Endothelial cell (in vitro differentiated cells): ENCODE results near the gene REXO2. TPM values are rescaled to one million over a fixed set of nuclear protein-coding genes. Genes with fewer than 3 reads are reported as not detected.

Source experiments
- DNase-seq: peaks from one replicate; pipeline ENCODE4 v3.0.0; 2021; ENCODE audit warnings: low spot score
- H3K27ac Mint-ChIP-seq: one replicate; pipeline ENCODE4 v1.8.0; 2021; ENCODE audit warnings: mixed read lengths, inconsistent platforms; ENCODE audit not compliant: unreplicated experiment
- H3K27me3 Mint-ChIP-seq: one replicate; pipeline ENCODE4 v1.8.0; 2021; ENCODE audit warnings: mild to moderate bottlenecking, moderate library complexity, mixed read lengths, inconsistent platforms; ENCODE audit not compliant: unreplicated experiment
- H3K36me3 Mint-ChIP-seq: one replicate; pipeline ENCODE4 v1.8.0; 2021; ENCODE audit warnings: mild to moderate bottlenecking, low read depth, mixed read lengths, inconsistent platforms; ENCODE audit not compliant: unreplicated experiment
- H3K4me1 Mint-ChIP-seq: one replicate; pipeline ENCODE4 v1.8.0; 2021; ENCODE audit warnings: mild to moderate bottlenecking, mixed read lengths, inconsistent platforms; ENCODE audit not compliant: unreplicated experiment
- H3K4me3 Mint-ChIP-seq: one replicate; pipeline ENCODE4 v1.8.0; 2021; ENCODE audit warnings: mild to moderate bottlenecking, mixed read lengths, inconsistent platforms; ENCODE audit not compliant: unreplicated experiment
- H3K9me3 Mint-ChIP-seq: one replicate; pipeline ENCODE4 v1.8.0; 2021; ENCODE audit warnings: mixed read lengths, inconsistent platforms; ENCODE audit not compliant: unreplicated experiment
- CTCF ChIP-seq: fragments of 200-600 bp; sonication (generic); IDR thresholded peaks from one replicate; pipeline ENCODE4 v1.5.0; 2021; ENCODE audit warnings: antibody characterized with exemption; ENCODE audit not compliant: unreplicated experiment
- long read RNA-seq: library from polyadenylated mRNA; unstranded; transcript quantifications from one replicate; pipeline ENCODE4 v2.0.0, GENCODE V29; 2020; ENCODE audit not compliant: unreplicated experiment
- total RNA-seq: library from RNA; stranded (reverse); fragmentation: NEBNext Ultra II Directional; extraction: Animal tissue kit (Norgen Biotek cat#: 25700); gene quantifications from one replicate; pipeline ENCODE4 v1.2.1, GENCODE V29; 2021; ENCODE audit not compliant: unreplicated experiment

REXO2 gene
- total RNA-seq: 71.6 TPM
- long read RNA-seq, transcript REXO2-220 (7 exons, 1,158 nt): major isoform, 36 of 38 reads
- long read RNA-seq, partial matches to known transcripts: 0 of 38 reads
- long read RNA-seq, other reads (novel, unspliced or antisense): 1 of 38 reads

- H3K4me3 Mint-ChIP-seq: peak within 1 kb of the TSS; percentile 99
- no peak for TF ChIP-seq CTCF
- H3K27me3 Mint-ChIP-seq: no peaks in the 10 kb centered on the region
- peak within 1 kb of the TSS; percentile 91 for H3K27ac Mint-ChIP-seq
- peak; percentile 90 for DNase-seq
- H3K4me1 Mint-ChIP-seq: peaks cover 33% of the 10 kb centered on the region
- peaks cover 12% of the 10 kb centered on the region for H3K36me3 Mint-ChIP-seq
- no peaks in the 10 kb centered on the region for H3K9me3 Mint-ChIP-seq
Observed at GRCh38 chr11:114439229-114440120, at the start of gene REXO2. TSS of gene REXO2 (plus strand) at chr11:114439467. CDS start at chr11:114439529, 62 bp downstream.

GRCh38 chr11:114392735-114393667, 46.3 kb upstream of the REXO2 start:
- no peak overlapping the region for H3K27ac Mint-ChIP-seq
- H3K36me3 Mint-ChIP-seq: no peaks in the 10 kb centered on the region
- no peaks in the 10 kb centered on the region for H3K4me1 Mint-ChIP-seq
- no peak for TF ChIP-seq CTCF
- DNase-seq: no peak
- no peak overlapping the region for H3K4me3 Mint-ChIP-seq
- no peaks in the 10 kb centered on the region for H3K9me3 Mint-ChIP-seq
- no peaks in the 10 kb centered on the region for H3K27me3 Mint-ChIP-seq

GRCh38 chr11:114395736-114396135, 43.5 kb upstream of the REXO2 start:
- TF ChIP-seq CTCF: no peak
- peaks cover 10% of the 10 kb centered on the region for H3K4me1 Mint-ChIP-seq
- no peaks in the 10 kb centered on the region for H3K36me3 Mint-ChIP-seq
- H3K9me3 Mint-ChIP-seq: no peaks in the 10 kb centered on the region
- H3K27ac Mint-ChIP-seq: no peak overlapping the region
- H3K4me3 Mint-ChIP-seq: no peak overlapping the region
- peaks cover 7% of the 10 kb centered on the region for H3K27me3 Mint-ChIP-seq
- DNase-seq: peak; percentile 7

DNA sequence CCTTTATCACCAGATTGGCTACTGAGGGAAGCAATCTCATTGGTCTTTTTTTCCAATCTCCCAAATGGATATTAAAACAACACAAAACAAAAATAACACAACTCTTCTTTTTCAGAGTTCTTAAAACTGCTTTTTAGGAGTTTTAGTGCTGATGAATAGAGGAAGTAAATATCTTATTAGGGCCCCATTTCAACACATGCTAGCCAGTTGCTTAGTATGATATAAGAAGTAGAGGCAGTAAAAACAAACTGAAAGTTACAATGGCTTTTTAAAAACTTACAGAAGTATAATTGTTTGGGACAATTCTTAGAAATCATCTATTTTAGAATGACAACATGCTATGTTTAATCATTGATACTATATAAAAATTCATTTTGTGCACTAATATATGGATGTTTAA, 42.4 kb upstream of the REXO2 start:
- Mint-ChIP-seq H3K4me1 (peaks cover 12% of the 10 kb centered on the region), H3K4me3 (no peak overlapping the region), H3K27me3 (peaks cover 9% of the 10 kb centered on the region), H3K27ac (no peak overlapping the region), H3K9me3 (no peaks in the 10 kb centered on the region), H3K36me3 (no peaks in the 10 kb centered on the region)
- no peak for TF ChIP-seq CTCF
- DNase-seq: no peak
